Measurements from ENCODE around the gene EXOC3L2.

Gene EXOC3L2

GRCh38 chr19:45217957-45218334 lies 27.3 kb downstream of the EXOC3L2 start:
- no peak for DNase-seq

- DNase-seq: peak in 1 of 2 experiments; percentile 33
These were observed 27.8 kb downstream of the EXOC3L2 start for GRCh38 chr19:45217193-45217956.

GRCh38 chr19:45216667-45217066 lies 28.5 kb downstream of the EXOC3L2 start:
- DNase-seq: no peak

GRCh38 chr19:45215391-45216191 lies 29.6 kb downstream of the EXOC3L2 start:
- peak in 1 of 2 experiments; percentile 36 for DNase-seq

- DNase-seq: no peak
These were observed 32.2 kb downstream of the EXOC3L2 start for GRCh38 chr19:45213031-45213430.

GRCh38 chr19:45211751-45212381 lies 33.3 kb downstream of the EXOC3L2 start:
- DNase-seq: no peak

- DNase-seq: no peak
These were observed 38.9 kb downstream of the EXOC3L2 start for GRCh38 chr19:45206328-45206727.

- no peak for DNase-seq
These were observed 39.4 kb downstream of the EXOC3L2 start for GRCh38 chr19:45205810-45206209.

GRCh38 chr19:45202637-45203036 lies 42.6 kb downstream of the EXOC3L2 start:
- no peak for DNase-seq

GRCh38 chr19:45200568-45200967 lies 44.6 kb downstream of the EXOC3L2 start:
- DNase-seq: peak in 1 of 2 experiments; percentile 22

- DNase-seq: no peak
These were observed 49.4 kb downstream of the EXOC3L2 start for GRCh38 chr19:45195764-45196163.

- no peak for DNase-seq
These were observed 53.8 kb downstream of the EXOC3L2 start for GRCh38 chr19:45191375-45191774.

GRCh38 chr19:45189971-45190370 lies 55.2 kb downstream of the EXOC3L2 start:
- DNase-seq: no peak

- peak; percentile 14 to 72 for DNase-seq
These were observed 57.6 kb downstream of the EXOC3L2 start for GRCh38 chr19:45187421-45188100.

- DNase-seq: no peak
These were observed 58.5 kb downstream of the EXOC3L2 start for GRCh38 chr19:45186509-45187334.

- DNase-seq: no peak
These were observed 61.1 kb downstream of the EXOC3L2 start for GRCh38 chr19:45184115-45184514.

GRCh38 chr19:45182758-45183157 lies 62.4 kb downstream of the EXOC3L2 start:
- DNase-seq: no peak

GRCh38 chr19:45180936-45181335 lies 64.3 kb downstream of the EXOC3L2 start:
- no peak for DNase-seq

- no peak for DNase-seq
These were observed 65.3 kb downstream of the EXOC3L2 start for GRCh38 chr19:45179892-45180370.

GRCh38 chr19:45179072-45179891 lies 65.9 kb downstream of the EXOC3L2 start:
- DNase-seq: peak in 1 of 2 experiments; percentile 63
